HG03442 (cell line): ENCODE data around the gene GTPBP2.

Experiments
- ATAC-seq: cut with Tn5 transposase; IDR thresholded peaks from one replicate; pipeline ENCODE4 v1.9.1; 2021; ENCODE audit warnings: mild to moderate bottlenecking, moderate library complexity; ENCODE audit not compliant: unreplicated experiment

Gene GTPBP2

DNA sequence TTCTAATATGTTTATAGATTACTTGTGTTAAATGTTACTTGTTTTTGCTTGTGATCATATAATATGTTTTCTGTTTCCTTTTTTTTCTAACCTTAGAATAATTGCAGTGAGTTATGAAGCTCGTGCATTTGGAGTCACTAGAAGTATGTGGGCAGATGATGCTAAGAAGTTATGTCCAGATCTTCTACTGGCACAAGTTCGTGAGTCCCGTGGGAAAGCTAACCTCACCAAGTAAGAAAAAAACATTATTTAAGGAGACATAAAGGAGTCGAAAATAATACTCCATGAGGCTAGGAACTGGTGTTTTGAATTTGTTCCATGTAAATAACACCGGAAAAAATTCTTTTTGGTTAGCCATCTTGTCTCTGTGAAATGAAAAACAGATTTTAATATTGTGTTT is 46.2 kb downstream of the GTPBP2 start:
- no peak for ATAC-seq

DNA sequence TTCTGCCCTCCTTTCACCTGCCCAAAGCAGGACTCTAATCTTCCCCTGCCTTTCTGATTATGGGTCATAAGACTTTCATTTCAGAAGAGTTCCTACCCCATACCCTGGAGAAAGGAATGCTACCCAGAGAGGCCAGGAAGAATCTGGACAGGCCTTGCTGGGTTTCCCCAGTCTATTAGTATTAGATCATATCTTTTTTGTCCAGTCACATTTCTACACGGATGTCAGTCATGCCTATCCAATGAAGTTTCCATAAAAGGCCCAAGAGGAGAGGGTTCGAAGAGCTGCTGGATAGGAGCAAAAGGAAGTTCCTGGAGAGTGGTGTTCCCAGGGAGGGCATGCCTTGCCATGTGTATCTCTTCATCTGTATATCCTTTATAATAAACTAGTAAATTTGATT is 49.9 kb downstream of the GTPBP2 start:
- ATAC-seq = no peak

DNA sequence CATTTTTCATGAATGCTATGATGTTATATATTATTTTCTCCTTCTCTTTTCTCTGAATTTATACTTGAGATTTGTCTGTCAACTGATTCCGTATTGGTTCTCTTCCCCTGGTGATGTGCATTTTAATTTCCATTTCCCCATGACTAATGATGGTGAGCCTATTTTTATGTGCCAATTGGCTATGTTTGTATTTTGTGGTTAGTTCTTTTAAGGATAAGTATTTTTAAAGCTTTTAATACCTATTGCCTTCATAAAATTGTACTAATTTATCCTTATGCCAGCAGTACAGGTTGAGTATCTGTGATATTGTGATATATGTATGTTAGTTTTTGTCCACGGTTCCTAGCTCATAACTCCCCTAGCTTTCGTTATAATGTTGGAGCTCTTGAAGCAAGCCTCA is 50.3 kb downstream of the GTPBP2 start:
- ATAC-seq = no peak

DNA sequence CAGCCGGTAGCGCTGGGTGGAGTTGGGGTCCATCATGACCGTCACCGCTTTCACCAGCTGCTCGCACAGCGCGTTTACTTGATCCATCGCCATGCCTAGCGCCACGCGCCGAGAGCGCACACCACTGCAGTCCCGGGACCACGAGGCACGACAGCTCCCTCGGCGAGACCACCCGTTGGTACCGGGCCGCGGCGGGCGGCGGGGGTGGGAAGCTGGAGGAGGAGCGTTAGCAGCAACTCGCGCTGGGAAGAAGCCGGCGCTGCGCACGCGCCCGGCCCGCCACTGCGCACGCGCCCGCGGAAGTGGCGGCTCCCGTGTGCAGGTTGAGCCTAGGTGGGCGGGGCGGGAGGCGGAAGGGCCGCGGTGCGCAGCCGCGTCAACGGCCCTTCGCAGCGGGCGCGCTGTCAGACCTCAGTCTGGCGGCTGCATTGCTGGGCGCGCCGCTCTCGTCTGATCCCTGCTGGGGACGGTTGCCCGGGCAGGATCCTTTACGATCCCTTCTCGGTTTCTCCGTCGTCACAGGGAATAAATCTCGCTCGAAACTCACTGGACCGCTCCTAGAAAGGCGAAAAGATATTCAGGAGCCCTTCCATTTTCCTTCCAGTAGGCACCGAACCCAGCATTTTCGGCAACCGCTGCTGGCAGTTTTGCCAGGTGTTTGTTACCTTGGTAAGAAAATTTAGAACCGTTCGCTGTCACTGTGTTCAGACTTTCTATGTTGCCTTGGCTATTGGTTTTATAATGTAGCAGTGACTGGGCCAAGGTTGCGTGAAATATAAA is 53.1 kb downstream of the GTPBP2 start, which contains the start of the genes POLH and XPO5:
POLH (plus strand) TSS at position 414 of the 780 bp plus-strand sequence. CDS start 6,135 bp downstream, outside the sequence.
XPO5 (minus strand) TSS at position 267 of the 780 bp plus-strand sequence; CDS start at position 93, 174 bp downstream.
- peak; percentile 84 for ATAC-seq

DNA sequence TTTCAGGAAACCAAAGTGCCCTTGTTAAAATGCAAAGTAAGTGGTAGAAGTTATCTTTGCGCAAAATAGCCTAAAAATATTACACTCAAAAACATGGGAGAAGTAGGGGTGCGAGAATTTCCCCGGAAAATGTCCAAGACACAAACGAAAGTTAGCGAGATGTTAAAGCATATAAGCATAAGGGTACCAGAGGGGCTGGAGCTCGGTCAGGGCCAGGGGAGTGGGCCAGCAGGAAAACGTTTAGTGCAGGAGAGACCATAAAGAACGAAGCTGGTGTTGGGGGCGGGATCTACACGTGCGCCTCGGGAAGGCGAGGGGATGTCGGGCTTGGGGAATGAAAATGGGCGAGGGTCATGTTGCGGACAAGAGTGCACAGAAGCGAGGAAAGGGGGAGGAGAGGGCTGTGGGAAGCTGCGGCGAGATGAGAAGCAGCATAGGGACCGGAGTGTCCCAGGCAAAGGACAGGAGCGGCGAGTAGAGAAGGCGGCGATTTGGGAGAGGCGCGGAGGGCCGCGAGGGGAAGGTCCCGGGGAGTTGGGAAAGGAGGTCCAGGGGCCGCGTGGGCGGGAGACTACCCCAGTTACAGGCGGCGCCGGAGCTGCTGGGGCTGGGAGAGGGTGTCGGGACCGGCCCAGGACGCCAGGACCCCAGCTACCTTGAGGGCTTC is 53.8 kb downstream of the GTPBP2 start:
- peak; percentile 36 for ATAC-seq

DNA sequence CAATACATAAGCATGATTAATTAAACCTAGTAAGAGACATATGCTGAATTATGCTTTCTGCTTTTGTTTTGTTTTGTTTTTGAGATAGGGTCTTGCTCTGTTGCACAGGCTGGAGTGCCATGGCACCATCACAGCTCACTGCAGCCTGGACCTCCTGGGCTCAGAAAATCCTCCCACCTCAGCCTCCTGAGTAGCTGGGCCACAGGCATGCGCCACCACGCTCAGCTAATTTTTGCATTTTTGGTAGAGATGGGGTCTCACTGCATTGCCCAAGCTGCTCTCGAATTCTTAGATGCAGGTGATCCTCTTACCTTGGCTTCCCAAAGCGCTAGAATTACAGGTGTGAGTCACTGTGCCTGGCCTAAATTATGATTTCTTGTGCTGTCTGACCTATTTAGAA is 57.0 kb downstream of the GTPBP2 start:
- no peak for ATAC-seq

DNA sequence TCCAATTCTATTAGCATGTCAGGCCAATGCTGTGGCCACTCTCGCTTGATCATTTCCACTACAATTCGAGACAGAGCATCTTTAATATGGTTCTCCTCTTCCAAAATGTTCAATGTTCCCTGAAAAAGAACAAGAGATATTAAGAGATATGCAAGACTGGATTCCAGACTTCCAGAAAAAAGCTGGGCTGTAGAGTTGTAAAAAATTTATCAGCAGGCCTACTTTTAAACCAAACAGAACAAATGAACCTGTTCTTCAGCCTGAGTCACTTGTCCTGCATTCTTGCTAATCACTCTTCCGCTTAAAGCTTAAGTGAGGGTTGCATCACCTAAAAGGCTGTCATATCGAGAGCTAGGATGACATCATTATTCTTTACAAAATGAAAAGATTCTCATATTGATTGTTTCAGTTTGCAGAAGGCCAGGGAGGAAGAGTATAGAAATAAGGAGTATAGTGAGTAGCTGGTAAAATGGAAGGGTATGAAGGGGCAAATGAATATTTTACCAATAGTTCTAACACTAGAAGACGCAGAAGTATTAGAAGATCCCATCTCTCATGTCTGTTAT is 58.1 kb downstream of the GTPBP2 start:
- ATAC-seq = no peak
